GM13976 (cell line): Measurements from ENCODE around the gene RPL26.

Experiments used
- DNase-seq: peaks from one replicate; pipeline ENCODE4 v3.0.0; 2012; ENCODE audit warnings: low spot score
- in situ Hi-C: fragments of 300-500 bp; cut with MboI; formaldehyde crosslinking; loops from one replicate; pipeline ENCODE4 v1.12.0; 2022; ENCODE audit warnings: low sequenced_read_pairs, mixed read lengths, inconsistent platforms; ENCODE audit not compliant: unreplicated experiment
- TF ChIP-seq, protein P1 (sequence below): IDR thresholded peaks from 2 replicates; pipeline ENCODE4 v1.5.1; 2012; ENCODE audit warnings: borderline replicate concordance, mild to moderate bottlenecking; ENCODE audit not compliant: insufficient read depth; ENCODE audit errors: extremely low read depth, missing control alignments, control extremely low read depth

Gene RPL26

DNA sequence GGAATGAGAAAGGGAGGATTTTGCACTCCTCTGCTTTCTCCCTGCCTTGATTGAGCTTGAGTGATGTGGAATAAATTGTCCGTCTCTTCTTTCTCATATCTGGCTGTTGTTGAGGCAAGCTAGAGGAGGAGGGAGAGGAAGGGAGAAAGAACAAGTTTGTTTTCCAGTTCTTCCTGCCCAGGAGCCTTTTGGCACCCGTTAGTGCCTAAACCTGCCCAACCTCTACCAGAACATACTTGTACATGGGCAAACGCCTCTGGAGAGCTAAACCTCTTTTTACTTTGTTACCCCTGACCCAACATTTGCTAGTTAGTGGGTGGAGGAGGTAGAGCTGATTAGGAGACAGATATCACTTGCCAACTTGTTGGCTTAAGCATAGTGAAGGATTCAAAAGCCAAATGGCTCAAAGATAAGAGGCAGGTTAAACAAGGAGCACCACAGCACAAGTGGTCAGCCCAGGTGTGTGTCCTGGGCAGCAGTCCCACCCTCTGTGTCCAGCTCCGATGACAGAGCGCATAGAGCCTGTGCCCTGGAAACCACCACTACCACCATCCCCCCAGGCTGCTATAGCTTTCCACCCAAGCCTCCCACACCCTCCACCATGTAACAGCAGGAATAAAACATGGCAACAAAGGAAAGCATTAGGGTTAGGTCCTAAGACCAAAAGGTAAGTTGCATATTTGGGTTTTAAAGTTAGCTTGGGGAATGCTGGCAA is 36.9 kb downstream of the RPL26 start:
- TF ChIP-seq, protein P1, sequence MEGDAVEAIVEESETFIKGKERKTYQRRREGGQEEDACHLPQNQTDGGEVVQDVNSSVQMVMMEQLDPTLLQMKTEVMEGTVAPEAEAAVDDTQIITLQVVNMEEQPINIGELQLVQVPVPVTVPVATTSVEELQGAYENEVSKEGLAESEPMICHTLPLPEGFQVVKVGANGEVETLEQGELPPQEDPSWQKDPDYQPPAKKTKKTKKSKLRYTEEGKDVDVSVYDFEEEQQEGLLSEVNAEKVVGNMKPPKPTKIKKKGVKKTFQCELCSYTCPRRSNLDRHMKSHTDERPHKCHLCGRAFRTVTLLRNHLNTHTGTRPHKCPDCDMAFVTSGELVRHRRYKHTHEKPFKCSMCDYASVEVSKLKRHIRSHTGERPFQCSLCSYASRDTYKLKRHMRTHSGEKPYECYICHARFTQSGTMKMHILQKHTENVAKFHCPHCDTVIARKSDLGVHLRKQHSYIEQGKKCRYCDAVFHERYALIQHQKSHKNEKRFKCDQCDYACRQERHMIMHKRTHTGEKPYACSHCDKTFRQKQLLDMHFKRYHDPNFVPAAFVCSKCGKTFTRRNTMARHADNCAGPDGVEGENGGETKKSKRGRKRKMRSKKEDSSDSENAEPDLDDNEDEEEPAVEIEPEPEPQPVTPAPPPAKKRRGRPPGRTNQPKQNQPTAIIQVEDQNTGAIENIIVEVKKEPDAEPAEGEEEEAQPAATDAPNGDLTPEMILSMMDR, result no peak
- in situ Hi-C loops, result no loop called here
- DNase-seq, result no peak

DNA sequence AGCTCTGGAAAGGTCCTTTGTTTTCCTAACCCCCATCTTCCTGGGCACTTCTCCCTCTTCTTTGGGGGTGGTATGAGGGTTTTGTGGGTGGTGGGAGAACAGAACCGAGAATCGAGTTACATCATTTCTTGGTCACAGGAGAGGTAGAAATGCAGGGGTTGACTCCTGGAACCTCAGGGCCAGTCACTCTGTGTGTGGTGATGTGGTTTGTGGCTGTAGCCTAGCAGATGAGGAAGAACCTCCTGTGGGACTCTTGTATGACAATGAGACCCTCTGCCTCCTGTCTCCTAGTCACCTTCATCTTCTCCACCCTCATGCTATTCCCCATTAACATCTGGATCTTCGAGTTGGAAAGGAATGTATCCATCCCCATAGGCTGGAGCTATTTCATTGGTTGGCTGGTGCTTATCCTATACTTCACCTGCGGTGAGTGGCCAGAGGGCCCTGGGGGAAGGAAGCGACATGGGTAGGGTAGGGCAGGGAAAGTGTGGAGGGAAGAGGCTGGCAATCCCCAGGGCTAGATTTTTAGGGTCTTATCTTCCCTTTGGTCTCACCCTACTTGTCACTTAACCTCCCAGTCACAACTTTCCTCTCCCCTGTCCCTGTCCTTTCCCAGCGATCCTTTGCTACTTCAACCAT is 37.8 kb downstream of the RPL26 start:
- no peak for DNase-seq
- TF ChIP-seq, protein P1, result no peak
- in situ Hi-C loops, result no loop called here

DNA sequence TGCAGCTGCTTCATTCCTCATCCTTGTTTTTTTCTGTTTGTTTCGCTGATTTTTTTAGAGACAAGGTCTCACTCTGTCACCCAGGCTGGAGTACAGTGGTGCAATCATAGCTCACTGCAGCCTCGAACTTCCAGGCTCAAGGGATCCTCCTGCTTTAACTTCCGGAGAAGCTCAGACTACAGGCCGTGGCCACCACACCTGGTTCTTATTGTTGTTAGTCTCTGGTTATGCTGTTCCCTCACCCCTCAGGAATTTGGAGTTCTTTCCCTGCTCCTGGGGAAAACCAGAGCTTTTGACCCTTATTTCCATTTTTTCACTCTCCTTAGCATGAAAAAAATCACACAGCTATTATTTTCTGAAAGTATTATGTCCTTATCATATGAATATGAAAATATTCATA is 41.5 kb downstream of the RPL26 start:
- TF ChIP-seq, protein P1, result no peak
- in situ Hi-C loops, result no loop called here
- no peak for DNase-seq

DNA sequence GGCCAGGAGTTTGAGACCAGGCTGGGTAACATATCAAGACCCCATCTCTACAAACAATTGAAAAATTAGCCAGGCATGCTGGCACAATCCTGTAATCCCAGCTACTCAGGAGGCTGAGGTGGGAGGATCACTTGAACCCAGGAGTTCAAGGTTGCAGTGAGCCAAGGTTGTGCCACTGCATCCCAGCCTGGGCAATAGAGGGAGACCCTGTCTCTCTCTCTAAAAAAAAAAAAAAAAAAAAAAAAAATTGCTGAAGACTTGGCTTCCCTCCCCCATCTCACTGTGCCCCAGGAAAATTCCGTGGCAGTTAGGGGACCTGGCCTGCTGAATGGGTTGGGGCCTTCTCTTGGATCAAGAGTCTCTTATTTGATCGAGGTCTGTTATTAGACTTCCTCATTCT is 43.5 kb downstream of the RPL26 start, which contains the start of gene ODF4:
Gene ODF4 (plus strand): TSS at position 301 of the 400 bp plus-strand sequence. CDS start 212 bp downstream, outside the sequence.
- TF ChIP-seq, protein P1, result no peak
- in situ Hi-C loops, result no loop called here
- DNase-seq, result no peak

DNA sequence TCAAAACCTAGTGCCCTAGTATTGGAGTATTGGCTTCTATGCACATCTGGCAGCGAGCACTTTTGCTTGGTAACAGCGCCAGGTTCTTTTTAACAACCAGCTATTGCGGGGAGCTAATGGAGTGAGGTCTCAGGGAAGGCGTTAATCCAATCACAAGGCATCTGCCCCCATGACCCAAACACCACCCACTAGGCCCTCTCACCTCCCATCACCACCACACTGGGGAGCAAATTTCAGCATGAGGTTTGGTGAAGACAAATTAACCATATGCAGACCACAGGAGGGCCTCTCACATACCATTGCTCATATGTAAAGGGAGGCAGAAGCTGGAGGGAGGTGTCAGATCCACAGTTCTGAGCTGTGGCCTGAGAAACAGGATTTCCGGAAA is 44.2 kb downstream of the RPL26 start:
- TF ChIP-seq, protein P1, result no peak
- no peak for DNase-seq
- in situ Hi-C loops, result no loop called here

DNA sequence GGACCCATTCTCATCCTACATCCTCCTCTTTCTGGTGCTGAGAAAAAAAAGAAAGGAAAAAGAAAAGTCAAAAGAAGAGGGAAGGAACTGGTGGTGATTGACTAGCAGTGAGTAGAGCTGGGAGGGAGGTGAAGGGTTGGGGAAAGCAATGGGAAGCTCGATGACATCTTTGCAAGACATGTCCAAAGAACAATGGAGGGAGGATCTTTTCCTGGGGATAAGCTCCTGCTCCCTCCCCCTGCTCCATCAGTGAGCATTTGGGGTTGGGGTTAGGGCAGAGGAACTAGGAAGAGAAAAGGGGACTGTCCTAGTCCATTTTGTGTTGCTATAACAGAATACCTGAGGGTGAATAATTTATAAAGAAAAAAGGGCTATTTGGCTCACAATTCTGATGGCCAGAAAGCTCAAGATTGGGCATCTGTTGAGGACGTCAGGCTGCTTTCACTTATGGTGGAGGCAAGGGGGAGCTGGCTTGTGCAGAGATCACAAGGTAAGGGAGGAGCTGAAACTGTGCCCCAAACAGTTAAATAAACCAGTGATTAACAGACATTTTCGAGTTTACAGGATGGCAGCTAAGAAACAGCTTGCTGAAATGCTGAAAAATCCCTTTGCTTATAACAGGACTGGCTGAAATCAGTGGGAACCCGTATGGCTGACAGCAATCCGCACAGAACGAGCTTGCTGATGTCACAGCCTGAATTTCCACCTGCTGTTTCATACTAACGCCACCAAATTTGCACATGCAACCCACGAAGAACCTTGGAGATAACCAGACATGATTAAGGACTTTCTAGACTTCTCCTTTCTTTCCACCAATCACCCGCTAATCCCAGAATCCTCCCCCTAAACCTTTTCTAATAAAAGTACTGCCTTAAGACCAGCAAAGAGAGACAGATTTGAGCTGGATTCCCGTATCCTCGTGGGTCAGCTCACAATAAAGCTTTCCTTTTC is 44.9 kb downstream of the RPL26 start:
- in situ Hi-C loops, result no loop called here
- no peak for DNase-seq
- TF ChIP-seq, protein P1, result no peak
